Activated CD4-positive, alpha-beta T cell treated with anti-CD3 and anti-CD28 coated beads, Interleukin-2, amount 10 ng/mL, durations not matched to agents 7 days and 5 days (primary cell): ENCODE measurements around the gene ACP4. TPM values are rescaled to one million over a fixed set of nuclear protein-coding genes. Genes with fewer than 3 reads are reported as not detected.
"Not testable (repeated sequence)": the region's sequence is repeated elsewhere in the genome, so short reads cannot be mapped to it uniquely, and the experiment has no call there.

Source experiments
- CTCF ChIA-PET: fragments of 350-600 bp; sonication (Branson Sonifier 250); formaldehyde crosslinking; loops from one replicate; lab custom pipeline; 2021; ENCODE audit warnings: antibody characterized with exemption; lab: Charles Lee
- POLR2A ChIA-PET: fragments of 350-600 bp; sonication (Branson Sonifier 250); formaldehyde crosslinking; loops from one replicate; lab custom pipeline; 2021; ENCODE audit warnings: antibody characterized with exemption; lab: Charles Lee
- DNase-seq: peaks from one replicate; pipeline ENCODE4 v3.0.0-alpha.2; 2020
- H3K27ac Mint-ChIP-seq: one replicate; pipeline ENCODE4 v1.8.0; 2021; ENCODE audit warnings: mild to moderate bottlenecking, moderate library complexity, mixed read lengths
- H3K27me3 Mint-ChIP-seq: one replicate; pipeline ENCODE4 v1.8.0; 2021; ENCODE audit warnings: mixed read lengths
- H3K36me3 Mint-ChIP-seq: one replicate; pipeline ENCODE4 v1.8.0; 2021; ENCODE audit warnings: low read depth, mixed read lengths
- H3K4me1 Mint-ChIP-seq: one replicate; pipeline ENCODE4 v1.8.0; 2021; ENCODE audit warnings: mixed read lengths
- H3K4me3 Mint-ChIP-seq: one replicate; pipeline ENCODE4 v1.8.0; 2021; ENCODE audit warnings: mild to moderate bottlenecking, moderate library complexity, mixed read lengths
- H3K9me3 Mint-ChIP-seq: one replicate; pipeline ENCODE4 v1.8.0; 2021; ENCODE audit warnings: mixed read lengths
- total RNA-seq, 2 experiments: library from RNA; stranded (reverse); gene quantifications; one replicate each; pipeline ENCODE4 v1.2.3, GENCODE V29; 2021

Gene ACP4
- total RNA-seq, 2 experiments from 2014 or later: not detected

DNA sequence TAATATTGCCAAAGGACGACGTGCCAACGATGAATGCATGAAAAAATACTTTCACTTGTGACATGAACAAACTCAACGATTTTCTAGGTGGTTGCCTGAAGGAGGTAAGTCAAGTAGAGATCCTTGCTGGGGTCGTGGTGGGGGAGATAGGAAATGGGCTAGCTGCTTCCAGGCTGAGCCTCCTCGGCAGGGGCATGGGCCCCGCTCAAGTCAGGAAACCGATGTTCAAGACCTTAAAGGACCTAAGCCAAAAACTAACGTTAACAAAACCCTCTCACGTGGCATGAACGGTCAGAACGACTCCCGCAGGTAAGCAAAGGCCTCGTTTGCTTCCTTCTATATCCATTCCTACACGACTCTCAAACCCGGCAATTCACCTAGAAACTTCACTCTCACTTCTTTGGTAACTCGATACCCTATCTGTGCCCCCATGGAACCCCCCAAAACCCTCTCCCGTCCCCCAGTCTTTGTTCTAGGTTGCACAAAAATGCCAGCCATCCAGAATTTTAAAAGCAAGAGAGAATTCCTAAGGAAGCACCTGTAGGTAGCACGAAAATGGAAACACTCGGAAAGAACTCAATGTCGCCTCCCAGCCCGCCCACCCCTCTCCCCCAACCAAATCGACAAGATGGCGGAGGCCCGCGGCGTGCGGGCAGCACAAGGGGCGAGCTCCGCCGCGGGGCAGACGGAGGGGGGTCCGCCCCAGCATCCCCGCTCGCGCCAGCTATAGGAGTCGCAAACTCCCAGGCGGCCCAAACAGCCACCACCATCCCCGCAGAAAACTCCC, 13.6 kb downstream of the ACP4 start:
- CTCF ChIA-PET: interaction anchor here (2.6 kb wide), 1 partner anchor 8 kb away, joined by 8 read pairs; no protein-coding TSS in a partner anchor
- Mint-ChIP-seq H3K4me1 (peaks cover 42% of the 10 kb centered on the region), H3K36me3 (peaks cover 27% of the 10 kb centered on the region), H3K9me3 (no peaks in the 10 kb centered on the region), H3K27ac (peak overlapping the region; percentile 100), H3K27me3 (no peaks in the 10 kb centered on the region), H3K4me3 (peak overlapping the region; percentile 96)
- DNase-seq: peak; percentile 26
- POLR2A ChIA-PET: no interaction called here

GRCh38 chr19:50804420-50805272, 14.4 kb downstream of the ACP4 start:
- CTCF ChIA-PET: interaction anchor here (0.5 to 2.6 kb wide), 5 partner anchors 9 to 777 kb away, joined by 3 to 8 read pairs (median 3); no protein-coding TSS in a partner anchor
- Mint-ChIP-seq H3K9me3 (no peaks in the 10 kb centered on the region), H3K36me3 (peaks cover 27% of the 10 kb centered on the region), H3K27ac (peak overlapping the region; percentile 100), H3K27me3 (no peaks in the 10 kb centered on the region), H3K4me1 (peaks cover 42% of the 10 kb centered on the region), H3K4me3 (peak overlapping the region; percentile 96)
- POLR2A ChIA-PET: interaction anchor here (0.7 to 1.0 kb wide), 2 partner anchors 15 to 104 kb away, joined by 3 read pairs; no protein-coding TSS in a partner anchor
- peak; percentile 98 for DNase-seq

DNA sequence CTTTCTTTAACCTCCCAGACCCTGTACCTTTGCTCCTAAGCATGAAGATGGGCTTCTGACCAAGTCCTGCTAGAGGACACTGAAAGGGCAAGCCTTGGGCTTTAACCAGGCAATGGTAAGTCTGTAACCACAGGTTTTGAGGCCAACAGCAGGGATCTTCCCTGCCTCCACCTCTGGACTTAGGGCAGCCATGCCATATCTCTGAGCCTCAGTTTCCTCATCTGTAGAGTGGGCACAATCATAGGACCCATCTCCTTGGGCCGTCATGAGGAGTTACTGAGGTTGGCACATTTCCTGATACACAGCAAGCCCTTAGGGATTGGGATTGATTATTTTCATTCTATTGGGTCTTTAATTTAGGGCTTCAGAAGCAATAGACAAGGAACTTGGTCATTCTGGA, 18.6 kb downstream of the ACP4 start:
- H3K36me3 Mint-ChIP-seq: peaks cover 2% of the 10 kb centered on the region
- DNase-seq: no peak
- H3K9me3 Mint-ChIP-seq: peaks cover 3% of the 10 kb centered on the region
- no peak overlapping the region for H3K27ac Mint-ChIP-seq
- peaks cover 5% of the 10 kb centered on the region for H3K27me3 Mint-ChIP-seq
- H3K4me3 Mint-ChIP-seq: no peak overlapping the region
- CTCF ChIA-PET: no interaction called here
- POLR2A ChIA-PET: no interaction called here
- H3K4me1 Mint-ChIP-seq: peaks cover 16% of the 10 kb centered on the region

DNA sequence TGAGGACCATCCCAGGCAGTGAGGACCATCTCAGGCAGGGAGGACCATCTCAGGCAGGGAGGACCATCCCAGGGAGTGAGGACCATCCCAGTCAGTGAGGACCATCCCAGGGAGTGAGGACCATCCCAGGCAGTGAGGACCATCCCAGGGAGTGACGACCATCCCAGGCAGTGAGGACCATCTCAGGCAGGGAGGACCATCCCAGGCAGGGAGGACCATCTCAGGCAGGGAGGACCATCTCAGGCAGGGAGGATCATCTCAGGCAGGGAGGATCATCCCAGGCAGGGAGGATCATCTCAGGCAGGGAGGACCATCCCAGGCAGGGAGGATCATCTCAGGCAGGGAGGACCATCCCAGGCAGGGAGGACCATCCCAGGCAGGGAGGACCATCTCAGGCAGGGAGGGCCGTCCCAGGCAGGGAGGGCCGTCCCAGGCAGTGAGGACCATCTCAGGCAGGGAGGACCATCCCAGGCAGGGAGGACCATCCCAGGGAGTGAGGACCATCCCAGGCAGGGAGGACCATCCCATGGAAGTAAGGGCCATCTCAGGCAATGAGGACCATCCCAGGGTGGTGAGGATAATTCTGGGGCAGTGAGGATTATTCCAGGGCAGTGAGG, 21.5 kb downstream of the ACP4 start:
- H3K36me3 Mint-ChIP-seq, CTCF ChIA-PET, H3K27ac Mint-ChIP-seq: not testable (repeated sequence)

DNA sequence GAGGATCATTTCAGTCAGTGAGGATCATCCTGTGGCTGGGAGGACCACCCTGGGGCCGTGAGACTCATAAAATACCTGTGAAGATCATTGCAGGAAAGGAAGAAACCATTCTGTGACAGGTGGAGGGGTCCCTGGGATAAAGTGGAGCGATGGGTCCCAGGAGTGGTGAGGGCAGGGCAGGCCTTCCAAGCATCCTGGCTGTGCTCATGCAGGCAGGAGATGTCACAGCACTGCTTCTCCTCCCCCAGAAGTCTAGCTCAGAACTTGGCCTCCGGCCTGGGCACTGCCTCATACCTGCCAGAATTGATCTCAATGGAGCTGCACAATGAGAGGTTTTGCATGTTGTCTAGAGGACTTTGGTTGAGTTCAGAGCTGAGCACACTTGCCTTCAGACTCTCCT, 22.3 kb downstream of the ACP4 start:
- H3K27ac Mint-ChIP-seq: no peak overlapping the region
- peaks cover 14% of the 10 kb centered on the region for H3K27me3 Mint-ChIP-seq
- H3K4me1 Mint-ChIP-seq: peaks cover 5% of the 10 kb centered on the region
- DNase-seq: no peak
- H3K9me3 Mint-ChIP-seq: peaks cover 3% of the 10 kb centered on the region
- POLR2A ChIA-PET: no interaction called here
- no peaks in the 10 kb centered on the region for H3K36me3 Mint-ChIP-seq
- H3K4me3 Mint-ChIP-seq: no peak overlapping the region
- CTCF ChIA-PET: no interaction called here

More for the DNA sequence above, 21.5 kb downstream of the ACP4 start:
- H3K9me3 Mint-ChIP-seq, POLR2A ChIA-PET, H3K4me1 Mint-ChIP-seq, DNase-seq, H3K4me3 Mint-ChIP-seq: not testable (repeated sequence)
- H3K27me3 Mint-ChIP-seq: peaks cover 14% of the 10 kb centered on the region

DNA sequence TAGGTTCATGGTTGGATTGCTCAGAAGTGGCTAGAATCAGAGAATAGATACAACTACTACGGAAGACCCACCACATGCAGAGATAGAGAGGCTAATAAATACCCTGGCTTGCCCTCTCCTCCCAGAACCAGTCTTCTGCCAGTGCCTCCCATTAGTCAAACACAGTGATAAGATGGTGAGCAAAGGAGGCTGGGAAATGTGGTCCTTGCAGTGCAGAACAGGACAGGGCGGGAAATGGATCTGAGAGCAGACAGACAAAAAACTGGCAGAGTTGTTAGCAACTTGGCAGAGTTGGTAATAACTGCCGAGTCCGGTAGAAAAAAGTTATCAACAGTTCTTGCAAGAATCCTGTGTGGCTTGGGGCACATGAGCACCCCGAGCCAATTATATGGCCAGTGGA, 24.7 kb downstream of the ACP4 start:
- Mint-ChIP-seq H3K9me3 (peaks cover 3% of the 10 kb centered on the region), H3K27ac (no peak overlapping the region), H3K4me1 (peaks cover 22% of the 10 kb centered on the region), H3K36me3 (no peaks in the 10 kb centered on the region), H3K27me3 (peaks cover 24% of the 10 kb centered on the region), H3K4me3 (no peak overlapping the region)
- ChIA-PET CTCF (interaction anchor here (0.6 kb wide), 1 partner anchor 126 kb away, joined by 5 read pairs; no protein-coding TSS in a partner anchor), POLR2A (no interaction called here)
- DNase-seq: no peak

DNA sequence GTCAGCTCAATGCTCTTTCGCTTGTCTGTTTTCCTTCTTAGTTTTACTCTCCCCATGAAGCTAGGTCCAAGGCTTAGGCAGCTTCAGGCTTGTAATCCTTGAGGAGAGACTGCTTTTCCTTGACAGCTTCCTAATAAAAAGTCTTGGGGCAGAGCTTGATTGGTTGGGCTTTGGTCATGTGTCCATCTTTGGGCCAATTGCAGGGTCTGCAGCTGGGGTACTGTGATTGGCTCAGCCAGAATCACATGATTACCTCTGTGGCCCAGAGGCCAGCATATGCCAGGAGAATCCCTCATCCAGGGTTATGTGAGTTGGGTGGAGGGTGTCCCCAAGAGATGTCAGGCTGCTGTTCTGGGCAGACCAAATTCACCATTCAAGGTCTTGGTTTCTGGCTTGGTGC, 25.2 kb downstream of the ACP4 start:
- Mint-ChIP-seq H3K36me3 (no peaks in the 10 kb centered on the region), H3K4me1 (peaks cover 27% of the 10 kb centered on the region), H3K27ac (no peak overlapping the region), H3K4me3 (no peak overlapping the region), H3K27me3 (peaks cover 28% of the 10 kb centered on the region), H3K9me3 (peaks cover 2% of the 10 kb centered on the region)
- POLR2A ChIA-PET: no interaction called here
- CTCF ChIA-PET: interaction anchor here (0.6 kb wide), 1 partner anchor 125 kb away, joined by 5 read pairs; no protein-coding TSS in a partner anchor
- no peak for DNase-seq

DNA sequence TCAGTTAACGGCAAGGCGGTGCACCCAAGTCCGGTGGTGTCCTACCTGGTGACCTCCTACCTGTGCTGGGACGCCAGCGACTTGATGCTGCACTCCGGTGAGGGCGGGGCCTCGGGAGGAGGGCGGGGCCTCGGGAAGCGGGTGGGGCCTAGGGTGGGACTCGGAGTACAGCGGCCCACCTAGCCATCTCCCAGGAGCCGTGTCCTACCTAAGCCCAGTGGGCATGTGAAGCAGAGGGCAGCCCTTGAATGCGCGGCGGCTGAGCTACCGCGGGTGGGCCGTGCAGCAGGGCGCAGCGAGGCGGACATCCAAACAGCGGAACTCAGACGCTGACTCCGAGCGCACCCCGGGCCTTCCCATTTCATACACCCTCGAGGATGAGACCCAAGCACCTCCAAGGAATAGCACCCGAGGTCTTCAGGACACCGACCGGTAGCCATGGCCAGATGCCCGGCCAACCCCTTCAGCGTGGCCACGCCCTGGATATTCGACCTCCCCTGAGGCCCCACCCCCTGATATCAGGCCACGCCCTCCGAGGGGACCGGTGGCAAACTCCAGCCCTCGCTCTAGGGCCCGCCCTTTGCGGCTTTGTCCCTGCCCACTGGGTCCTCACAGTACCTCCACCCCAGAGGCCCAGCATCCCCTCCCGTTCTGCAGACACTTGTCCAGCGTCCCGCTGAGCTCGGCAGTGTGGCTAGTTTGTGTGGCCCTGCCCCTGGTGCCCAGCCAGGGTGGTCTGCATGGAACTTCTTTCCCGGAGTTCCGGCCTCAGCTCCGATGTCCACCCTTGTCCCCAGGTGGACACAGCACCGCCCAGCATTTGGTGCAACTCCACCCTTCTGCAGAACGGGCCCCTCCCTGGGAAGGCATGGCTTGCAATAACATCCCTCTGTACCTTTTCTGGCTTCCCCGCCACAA, 28.0 kb downstream of the ACP4 start:
- H3K27me3 Mint-ChIP-seq: peaks cover 46% of the 10 kb centered on the region
- peak overlapping the region; percentile 56 for H3K27ac Mint-ChIP-seq
- DNase-seq: peak; percentile 56
- POLR2A ChIA-PET: no interaction called here
- peak overlapping the region; percentile 65 for H3K4me3 Mint-ChIP-seq
- no peaks in the 10 kb centered on the region for H3K36me3 Mint-ChIP-seq
- peaks cover 34% of the 10 kb centered on the region for H3K4me1 Mint-ChIP-seq
- no peaks in the 10 kb centered on the region for H3K9me3 Mint-ChIP-seq
- CTCF ChIA-PET: interaction anchor here (0.7 kb wide), 1 partner anchor 15 kb away, joined by 3 read pairs; the partner anchor contains the start of gene KLK15

DNA sequence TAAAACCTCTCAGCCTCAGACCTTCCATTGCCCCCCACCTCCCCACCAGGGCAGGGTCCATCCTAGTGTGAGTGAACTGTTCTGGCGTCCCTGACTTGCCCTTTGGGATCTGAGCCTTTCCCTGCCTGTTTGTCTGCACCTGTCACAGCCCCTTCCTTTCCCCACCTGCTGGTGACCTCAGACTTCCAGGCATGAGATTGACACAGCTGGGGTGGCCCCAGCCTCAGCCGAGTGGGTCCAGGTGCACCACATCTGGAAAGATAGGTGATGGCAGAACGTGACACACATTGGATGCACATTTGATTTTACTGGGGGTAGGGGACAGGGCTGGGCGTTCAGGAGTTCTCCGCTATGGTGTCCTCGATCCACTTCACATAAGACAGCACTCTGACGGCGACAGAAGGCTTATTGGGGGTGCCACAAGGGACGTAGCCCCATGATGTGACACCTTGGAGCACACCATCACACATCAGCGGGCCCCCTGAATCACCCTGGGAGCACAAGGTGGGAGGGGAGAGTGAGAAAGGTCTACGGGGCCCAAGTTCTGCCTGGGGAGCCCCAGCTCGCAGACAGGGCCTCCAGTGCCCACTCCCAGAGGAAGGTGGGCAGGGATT, 28.8 kb downstream of the ACP4 start:
- H3K27me3 Mint-ChIP-seq: peaks cover 46% of the 10 kb centered on the region
- POLR2A ChIA-PET: interaction anchor here (0.9 kb wide), 1 partner anchor 14 kb away, joined by 3 read pairs; no protein-coding TSS in a partner anchor
- CTCF ChIA-PET: interaction anchor here (0.7 to 1.0 kb wide), 2 partner anchors 14 kb away, joined by 3 read pairs; partner anchors contain the start of gene KLK15
- H3K4me3 Mint-ChIP-seq: peak overlapping the region; percentile 65
- peaks cover 34% of the 10 kb centered on the region for H3K4me1 Mint-ChIP-seq
- H3K27ac Mint-ChIP-seq: peak overlapping the region; percentile 62
- H3K36me3 Mint-ChIP-seq: no peaks in the 10 kb centered on the region
- no peak for DNase-seq
- H3K9me3 Mint-ChIP-seq: no peaks in the 10 kb centered on the region

GRCh38 chr19:50819636-50820035, 29.4 kb downstream of the ACP4 start:
- H3K27me3 Mint-ChIP-seq: peaks cover 43% of the 10 kb centered on the region
- POLR2A ChIA-PET: interaction anchor here (0.9 kb wide), 1 partner anchor 15 kb away, joined by 3 read pairs; no protein-coding TSS in a partner anchor
- H3K4me1 Mint-ChIP-seq: peaks cover 34% of the 10 kb centered on the region
- no peak overlapping the region for H3K4me3 Mint-ChIP-seq
- no peak for DNase-seq
- no peaks in the 10 kb centered on the region for H3K9me3 Mint-ChIP-seq
- CTCF ChIA-PET: interaction anchor here (1.0 kb wide), 1 partner anchor 15 kb away, joined by 3 read pairs; no protein-coding TSS in a partner anchor
- no peak overlapping the region for H3K27ac Mint-ChIP-seq
- no peaks in the 10 kb centered on the region for H3K36me3 Mint-ChIP-seq

- Mint-ChIP-seq H3K36me3 (no peaks in the 10 kb centered on the region), H3K4me1 (peaks cover 34% of the 10 kb centered on the region), H3K27me3 (peaks cover 40% of the 10 kb centered on the region), H3K9me3 (no peaks in the 10 kb centered on the region), H3K27ac (peak overlapping the region; percentile 47), H3K4me3 (no peak overlapping the region)
- no peak for DNase-seq
- ChIA-PET POLR2A (interaction anchor here (0.9 kb wide), 1 partner anchor 15 kb away, joined by 3 read pairs; no protein-coding TSS in a partner anchor), CTCF (no interaction called here)
These were observed 29.9 kb downstream of the ACP4 start for GRCh38 chr19:50820086-50820485.
